Fibroblast of skin of right quadriceps (primary cell): ENCODE measurements around the gene CACNA1D.

Experiments
- DNase-seq: peaks from one replicate; pipeline ENCODE4 v3.0.0-alpha.2; 2013

The CACNA1D gene

DNA sequence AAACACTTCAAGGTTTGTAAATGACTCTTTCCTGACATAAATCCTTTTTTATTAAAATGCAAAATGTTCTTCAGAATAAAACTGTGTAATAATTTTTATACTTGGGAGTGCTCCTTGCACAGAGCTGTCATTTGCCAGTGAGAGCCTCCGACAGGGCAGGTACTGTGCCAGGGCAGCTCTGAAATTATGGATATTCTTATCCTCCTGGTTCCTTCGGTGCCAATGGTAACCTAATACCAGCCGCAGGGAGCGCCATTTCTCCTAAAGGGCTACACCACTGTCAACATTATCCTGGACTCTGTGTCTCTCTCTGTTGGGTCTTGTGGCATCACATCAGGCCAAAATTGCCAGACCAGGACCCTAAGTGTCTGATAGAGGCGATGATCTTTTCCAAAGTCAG is 318.8 kb downstream of the CACNA1D start:
- DNase-seq, result no peak

DNA sequence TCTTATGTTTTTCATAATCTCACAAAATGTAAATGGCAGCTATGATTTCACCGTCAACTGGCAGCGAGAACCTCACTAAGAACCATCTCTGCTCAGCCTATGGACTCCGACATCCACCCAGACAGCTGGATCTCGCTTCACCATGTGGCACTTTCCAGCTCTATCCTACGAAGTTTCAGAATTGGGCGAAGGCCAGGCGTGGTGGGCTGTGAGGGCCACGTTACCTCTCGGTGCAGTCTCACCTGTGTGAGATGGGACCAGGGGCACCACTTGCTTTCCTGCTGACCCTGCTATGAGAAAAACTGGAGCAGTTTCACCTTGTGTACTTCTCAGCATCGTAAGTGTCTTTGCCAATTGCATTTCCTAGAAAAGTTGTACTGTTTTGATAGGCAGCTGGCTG is 319.5 kb downstream of the CACNA1D start:
- no peak for DNase-seq

DNA sequence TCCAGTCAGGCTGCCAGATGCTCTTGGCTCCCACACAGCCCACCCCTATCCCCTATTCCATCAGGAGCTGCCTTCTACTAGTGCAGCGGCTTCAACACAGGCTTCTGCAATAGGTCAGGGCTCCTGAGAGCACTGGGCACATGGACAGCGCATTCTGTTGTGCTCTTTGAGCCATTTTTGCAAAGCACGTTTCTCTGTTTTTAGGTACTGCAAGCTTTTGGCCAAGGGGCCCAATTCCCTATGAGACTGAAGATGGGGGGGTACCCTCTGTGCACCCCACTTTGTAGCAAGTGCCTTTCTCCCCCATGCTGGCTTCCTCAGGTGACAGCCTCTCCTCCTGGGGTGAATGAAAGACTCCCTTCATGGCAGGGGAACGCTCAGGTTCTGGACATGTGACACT is 320.7 kb downstream of the CACNA1D start:
- no peak for DNase-seq

DNA sequence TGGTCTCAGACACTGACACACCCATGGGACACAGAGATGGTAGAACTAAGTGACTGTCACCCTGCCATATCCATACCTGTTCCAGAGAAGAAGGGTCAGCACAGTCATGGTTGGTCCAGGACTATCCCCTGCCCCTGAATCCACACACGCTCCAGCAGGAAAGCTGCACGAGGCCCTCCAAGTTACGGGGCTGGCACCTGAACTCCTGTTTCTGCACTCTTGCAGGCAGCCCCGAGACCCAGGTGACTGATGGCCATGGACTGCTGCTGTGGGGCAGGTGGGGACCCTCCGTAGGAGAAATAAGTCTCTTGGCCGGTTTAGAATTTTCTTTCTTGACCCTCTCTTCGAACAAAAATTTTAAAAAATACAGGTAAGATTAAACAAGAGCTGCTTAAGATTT is 321.2 kb downstream of the CACNA1D start:
- no peak for DNase-seq

DNA sequence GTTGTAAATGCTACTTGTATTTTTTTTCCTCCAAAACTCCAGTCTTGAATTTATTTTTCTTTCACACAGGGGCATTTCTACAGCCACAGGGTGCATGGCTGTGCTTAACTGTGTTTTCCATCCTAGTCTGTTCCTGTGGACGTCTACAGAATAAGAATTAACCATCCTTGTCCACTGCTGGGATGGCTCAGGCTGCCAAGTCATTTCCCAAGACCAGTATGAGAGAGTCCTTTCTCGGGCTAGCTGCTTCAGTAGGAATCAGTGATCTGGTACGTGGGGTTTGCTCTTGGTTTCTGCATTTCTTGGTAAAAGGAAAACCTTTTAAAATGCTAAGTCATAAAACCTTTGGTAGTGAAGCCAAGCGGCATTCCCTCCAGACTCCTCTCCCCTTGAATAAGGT is 322.0 kb downstream of the CACNA1D start:
- DNase-seq, result no peak

DNA sequence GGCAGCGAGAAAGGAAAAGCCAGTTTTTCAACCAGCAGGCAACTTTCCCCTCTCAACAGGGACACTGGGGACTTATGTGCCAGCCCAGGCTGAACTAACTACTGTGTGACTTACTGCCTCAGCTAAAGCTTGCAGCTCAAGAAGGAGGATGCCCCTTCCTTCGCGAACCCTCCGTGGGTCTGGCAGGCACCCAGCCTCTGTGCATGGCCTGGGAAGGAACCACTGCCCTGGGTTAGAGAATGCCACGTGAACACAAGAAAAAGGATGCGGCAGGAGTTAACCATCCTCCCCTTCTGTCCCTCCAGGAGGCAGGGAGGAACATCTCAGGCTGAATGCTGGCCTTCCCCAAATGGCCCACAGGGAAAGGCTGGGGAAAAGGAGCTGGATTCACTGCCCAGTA is 322.8 kb downstream of the CACNA1D start:
- DNase-seq, result no peak

DNA sequence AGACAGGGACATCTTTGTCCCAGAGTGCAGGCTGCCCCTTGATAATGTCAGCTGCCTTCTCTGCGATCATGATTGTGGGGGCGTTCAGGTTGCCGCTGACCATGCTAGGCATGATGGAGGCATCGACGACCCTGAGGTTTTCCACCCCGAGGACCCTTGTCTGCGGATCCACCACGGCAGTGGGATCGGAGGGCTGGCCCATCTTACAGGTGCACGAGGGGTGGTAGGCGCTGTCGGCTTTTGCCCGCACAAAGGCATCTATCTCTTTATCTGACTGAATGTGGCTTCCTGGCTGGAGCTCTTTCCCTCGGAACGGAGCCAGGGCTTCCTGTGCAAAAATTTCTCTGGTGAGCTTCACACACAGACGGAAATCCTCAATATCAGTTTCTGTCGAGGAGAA is 323.4 kb downstream of the CACNA1D start:
- DNase-seq, result no peak

DNA sequence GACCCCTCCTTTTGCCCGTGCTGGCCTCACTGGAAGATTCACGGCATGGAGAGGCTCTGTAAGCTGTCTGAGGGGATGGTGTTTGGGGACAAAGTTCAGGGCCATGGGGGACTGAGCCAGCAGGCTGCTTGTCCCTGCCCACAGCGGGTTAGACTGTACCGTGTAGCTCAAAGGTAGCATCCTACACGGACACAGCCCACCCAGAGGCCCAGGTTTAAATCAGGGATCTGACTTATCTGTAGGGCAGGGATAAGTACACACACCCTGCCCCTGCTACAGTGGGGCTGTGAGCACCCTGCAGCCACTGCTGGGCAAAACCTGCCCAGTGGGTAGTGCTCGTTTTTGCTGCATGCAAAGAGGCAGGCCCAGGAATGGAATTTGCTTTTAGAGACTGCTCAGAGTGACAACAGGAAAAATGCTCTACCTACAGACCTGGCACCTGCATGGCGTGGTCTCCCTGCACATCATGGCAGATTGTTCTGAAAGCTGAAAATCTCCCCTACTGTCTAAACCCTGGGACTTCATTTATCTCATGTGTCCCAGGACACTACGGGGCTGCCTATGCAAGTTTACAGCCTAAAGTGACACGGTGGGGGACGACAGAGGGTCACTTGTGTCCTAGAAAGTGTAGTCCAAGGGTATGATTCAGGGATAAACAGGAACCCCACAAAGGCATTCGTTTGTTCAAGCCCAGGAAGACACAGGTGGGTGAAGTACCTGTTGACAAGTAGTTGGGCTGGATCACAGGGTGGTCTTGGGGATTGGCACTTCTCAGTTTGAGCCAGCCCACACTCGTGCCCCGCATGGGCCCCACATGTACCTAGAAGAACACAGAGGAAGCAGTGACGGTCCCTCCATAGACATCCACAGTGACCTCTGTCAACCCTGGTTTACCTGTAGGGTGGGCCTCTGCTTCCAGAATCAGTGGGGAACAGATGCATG is 324.1 kb downstream of the CACNA1D start:
- DNase-seq, result no peak

DNA sequence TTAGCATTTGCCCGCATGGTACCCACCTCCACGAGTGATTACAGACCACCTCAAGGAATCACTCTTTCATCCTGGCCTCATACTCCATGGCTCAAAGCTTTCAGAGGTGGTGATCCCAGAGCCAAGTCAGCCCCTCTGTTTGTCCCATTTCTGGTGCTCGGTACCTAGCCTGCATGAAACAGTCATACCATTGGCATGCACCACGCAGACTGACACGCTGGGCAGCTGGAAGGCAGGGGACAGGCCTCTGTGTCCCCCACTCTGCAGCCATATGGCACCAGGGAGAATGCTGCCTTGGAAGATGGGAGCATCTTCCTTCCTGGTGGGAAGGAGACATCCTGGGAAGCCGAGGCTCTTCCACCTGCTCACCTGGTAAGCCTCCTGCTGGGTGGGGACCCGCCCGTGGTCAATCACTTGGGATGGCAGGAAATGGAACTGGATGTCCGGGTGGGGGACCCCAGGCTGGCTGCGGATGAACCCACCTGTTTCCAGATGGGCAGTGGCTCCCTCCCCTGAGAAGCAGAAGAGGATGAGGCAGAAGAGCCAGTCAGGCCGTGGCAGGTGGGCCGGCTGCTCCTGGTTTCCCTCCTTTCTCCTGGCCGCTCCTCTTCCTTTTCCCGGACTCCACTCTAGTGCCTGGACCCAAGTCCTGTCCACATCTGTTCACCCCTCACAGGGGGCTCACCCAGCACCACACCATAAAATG is 324.9 kb downstream of the CACNA1D start:
- no peak for DNase-seq

DNA sequence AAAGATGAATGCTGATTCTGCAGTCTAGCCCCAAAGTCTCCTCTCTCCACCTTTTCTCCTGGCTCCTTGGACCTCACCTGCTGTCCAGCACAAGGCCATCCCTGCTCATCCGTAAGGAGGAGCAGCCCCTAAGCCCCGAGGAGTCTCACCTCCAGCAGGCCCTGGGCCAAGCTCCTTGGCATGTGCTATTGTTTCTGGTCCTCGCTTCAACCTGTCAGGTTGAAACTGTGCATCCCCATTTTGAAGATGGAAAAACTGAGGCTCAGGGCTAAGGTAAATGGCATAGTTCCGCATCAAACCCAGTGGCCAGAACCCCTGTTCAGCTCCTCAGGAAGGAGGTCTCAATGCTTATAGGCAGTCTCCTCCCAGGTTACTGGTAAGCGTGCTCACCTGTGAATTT is 325.7 kb downstream of the CACNA1D start:
- DNase-seq, result no peak

DNA sequence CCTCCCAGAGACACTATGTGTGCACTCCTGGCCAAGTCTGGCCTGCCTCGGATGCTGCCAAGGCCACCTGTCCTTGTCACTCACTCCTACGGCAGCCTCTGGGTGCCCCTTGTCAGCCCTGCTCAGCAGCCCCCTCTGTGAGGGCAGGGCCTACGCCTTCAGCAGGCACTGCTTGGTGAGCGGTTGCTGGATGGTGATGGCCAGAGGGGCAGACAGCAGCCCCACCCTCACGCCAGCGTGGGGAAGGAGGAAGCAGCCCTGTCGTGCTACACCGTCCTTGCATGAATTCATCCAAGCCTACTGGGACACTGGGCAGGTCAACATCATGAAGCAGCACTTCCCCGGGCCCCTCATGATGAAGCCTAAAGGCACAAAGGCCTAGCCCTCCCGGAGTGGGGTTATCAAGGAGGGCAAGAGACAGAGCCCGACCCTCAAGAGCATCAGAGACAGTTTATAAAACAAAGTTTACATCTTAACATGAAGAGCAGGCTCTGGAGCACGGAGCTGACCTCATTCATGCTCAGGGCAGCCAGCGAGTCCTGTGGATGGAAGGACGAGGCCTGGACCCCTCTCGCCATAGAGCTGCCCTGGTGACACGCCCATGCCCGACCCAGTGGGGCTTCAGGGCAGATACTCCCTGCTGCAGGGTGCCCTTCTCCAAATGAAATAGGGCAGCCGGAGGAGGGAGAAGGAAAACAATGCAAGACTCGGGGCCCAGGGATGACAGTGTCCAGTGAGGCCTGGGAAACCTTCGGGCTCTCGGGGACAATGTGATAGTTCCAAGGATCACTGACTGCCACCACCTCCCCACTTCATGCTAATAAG is 326.6 kb downstream of the CACNA1D start:
- no peak for DNase-seq

DNA sequence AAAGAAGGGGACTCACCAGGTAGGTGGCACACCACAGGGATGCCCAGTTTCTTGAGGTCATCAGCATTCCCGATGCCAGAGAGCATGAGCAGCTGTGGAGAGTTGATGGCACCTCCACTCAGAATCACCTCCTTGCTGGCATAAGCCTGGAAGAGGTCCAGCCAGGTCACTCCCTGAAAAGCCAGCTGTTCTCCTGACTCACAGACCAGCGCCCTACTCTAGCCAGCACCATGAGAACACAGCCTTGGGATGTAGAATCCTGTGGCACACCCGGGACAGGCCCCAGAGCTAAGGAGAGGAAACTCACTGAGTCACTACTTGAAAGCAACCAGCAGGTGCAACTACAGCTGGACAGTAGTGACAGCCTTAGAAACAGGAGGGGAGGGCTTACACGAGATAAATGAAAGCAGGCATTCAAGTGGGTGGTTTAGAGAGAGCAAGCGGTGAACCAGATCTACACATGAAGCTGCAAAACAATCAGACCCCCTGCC is 327.3 kb downstream of the CACNA1D start:
- no peak for DNase-seq

DNA sequence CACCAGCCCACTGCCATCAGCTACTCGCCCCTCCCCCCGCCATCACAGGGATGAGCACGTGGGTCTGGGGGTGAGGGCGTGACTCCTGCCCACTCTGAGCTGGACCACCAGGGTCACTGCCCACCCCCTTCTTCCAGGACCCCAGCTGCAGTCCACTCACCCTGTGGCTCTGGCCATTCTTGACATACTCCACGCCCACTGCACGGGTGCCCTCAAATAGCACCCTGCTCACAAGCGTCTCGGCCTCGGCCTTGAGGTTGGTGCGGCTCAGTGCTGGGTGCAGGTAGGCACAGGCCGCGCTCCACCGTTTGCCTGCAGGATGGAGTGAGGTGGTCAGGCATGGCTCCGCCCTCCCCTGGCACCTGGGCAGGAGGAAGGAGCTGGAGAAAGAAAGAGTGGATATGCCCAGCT is 327.9 kb downstream of the CACNA1D start:
- DNase-seq, result no peak

DNA sequence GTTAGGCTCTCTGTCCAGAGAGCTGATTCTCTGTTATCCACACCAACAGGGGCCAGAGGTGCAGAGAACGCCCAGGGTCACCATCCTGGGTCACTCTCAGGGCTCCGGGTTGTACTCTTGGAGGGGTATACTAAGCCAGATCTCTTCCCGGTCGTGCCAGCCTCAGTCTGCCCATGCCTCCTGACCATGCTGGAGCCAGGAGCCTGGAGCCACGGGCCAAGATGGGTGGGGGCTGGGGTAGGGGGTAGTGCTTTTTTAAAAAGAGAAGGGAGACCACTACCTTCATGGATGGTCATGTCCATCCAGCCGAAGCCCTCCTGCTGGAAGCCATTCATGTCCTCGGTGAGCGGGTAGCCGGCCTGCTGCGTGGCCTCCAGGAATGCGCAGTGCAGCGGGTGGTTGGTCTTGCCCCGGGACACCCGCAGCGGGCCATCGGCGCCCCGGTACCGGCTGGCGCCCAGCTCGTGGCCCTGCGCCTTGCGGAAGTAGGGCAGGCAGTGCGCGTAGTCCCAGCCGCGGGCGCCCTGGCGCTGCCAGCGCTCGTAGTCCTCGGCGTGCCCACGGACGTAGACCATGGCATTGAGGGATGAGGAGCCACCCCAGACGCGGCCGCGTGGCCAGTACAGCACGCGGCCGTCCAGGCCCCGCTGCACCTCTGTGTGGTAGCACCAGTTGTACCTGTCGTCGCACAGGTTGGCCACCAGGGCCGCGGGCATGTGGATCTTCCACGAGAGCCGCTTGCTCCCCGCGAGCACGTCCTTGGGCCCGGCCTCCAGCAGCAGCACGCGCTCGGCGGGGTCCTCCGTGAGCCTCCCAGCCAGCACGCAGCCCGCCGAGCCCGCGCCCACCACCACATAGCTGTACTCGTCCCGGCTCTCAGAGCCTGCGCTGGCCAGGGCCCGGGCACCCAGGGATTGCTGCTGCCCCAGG is 328.9 kb downstream of the CACNA1D start:
- DNase-seq, result no peak

DNA sequence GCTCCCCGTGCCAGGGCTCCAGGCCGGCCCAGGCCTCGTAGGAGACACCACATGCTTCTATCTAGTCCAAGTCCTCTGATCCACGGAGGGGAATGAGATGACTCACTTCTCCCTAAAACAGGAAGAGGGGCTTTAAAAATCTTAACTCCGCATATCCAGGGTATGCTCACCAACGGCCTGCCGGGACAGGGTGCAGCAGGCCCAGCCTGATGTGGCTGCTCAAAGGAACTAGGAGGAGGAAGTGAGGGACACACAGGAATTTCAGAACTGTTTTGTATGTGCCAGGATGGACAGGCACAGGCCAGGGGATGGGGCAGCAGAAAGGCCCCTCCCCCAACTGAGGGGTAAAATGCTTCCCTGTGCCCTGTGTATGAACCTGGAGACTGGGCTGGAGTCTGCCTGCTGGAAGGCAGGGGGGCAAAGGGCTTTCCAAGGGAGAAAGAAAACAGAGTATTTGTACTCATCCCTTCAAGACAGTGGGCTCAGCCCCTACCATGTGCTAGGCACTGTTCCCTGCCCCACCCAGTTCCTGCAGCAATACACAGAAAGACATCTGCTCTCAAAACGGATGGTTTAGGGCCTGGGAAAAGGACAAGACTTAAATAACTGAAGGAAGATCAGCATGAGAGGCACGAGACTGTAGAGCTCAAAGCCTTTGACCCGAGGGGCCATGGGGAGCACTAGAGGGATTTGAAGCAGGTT is 329.7 kb downstream of the CACNA1D start:
- no peak for DNase-seq

DNA sequence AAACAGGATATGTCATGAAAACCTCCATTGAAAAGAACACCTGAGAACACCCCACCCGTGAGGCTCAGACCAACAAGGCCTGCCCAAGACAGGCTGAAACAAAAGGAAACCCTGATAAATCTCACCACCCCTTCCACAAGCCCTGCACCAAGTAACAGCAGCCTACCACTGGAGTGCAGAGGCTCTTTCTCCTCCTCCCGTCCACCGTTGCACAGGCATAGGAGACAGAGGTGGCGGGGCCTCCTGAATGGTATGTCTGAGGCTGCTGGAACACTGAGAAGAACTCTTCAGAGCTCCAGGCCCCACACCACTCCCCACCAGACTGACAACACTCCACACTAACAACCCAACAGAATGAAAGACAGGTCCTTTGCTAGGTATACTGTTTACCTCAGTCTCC is 330.4 kb downstream of the CACNA1D start:
- DNase-seq, result no peak

DNA sequence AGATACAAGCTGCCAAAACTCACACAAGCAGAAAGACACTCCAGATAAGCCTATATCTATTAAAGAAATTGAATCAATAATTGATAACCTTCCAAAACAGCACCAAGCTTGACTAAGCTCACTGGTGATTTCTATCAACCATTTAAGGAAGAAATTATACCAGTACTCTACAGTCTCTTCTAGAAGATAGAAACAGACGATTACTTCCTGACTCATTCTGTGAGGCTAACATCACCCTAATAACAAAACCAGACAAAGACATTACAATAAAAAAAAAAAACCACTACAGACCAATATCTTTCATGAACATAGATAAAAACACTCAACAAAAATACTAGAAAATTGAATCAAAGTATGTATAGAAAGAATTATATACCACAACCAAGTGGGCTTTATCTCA is 331.6 kb downstream of the CACNA1D start:
- no peak for DNase-seq

DNA sequence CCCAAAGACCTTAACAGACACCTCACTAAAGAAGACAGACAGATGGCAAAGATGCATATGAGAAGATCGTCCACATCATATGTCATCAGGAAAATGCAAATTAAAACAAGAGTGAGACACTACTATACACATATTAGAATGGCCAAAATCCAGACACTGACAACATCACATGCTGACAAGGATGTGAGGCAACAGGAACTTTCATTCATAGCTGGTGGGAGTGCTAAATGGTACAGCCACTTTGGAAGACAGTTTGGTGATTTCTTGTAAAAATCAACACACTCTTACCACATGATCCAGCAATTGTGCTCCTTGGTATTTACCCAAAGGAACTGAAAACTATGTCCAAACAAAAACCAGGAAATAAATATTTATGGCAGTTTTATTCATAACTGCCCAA is 334.2 kb downstream of the CACNA1D start:
- DNase-seq, result no peak

DNA sequence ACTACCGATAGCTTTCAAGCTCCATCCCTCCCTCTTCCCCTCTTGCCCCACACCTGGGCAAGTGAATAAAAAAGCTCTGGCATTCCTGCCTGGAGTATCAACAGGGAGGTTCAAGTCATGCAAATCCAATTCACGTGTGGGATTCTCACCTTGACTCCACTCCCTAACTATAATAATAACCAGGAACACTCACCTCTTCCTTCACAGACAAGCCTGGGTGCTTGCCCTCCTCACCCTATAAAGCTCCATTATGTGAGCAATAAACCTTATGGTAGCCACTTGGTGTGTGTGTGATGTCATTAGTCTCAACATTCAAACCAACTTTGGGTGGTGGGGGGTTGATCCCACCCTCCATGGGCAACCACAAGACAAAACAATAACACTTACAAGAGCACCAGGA is 335.2 kb downstream of the CACNA1D start:
- no peak for DNase-seq

DNA sequence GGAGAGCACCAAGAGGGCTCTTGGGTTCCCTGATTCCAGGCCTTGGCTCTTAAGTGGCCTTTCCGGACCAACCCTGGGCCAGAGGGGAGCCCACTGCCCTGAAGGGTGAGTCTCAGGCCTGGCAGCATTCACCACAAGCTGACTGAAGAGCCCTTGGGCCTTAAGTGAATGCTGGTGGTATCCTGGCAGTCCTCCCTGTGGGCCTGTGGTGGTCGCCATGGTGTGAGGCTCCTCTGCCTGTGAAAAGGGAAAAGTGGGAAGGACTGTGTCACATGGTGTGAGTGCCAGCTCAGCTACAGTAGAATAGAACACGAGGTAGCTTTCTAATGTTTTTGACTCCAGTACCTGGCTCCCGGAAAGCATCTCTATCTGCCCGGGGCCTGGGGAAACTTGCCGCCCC is 336.5 kb downstream of the CACNA1D start:
- no peak for DNase-seq

DNA sequence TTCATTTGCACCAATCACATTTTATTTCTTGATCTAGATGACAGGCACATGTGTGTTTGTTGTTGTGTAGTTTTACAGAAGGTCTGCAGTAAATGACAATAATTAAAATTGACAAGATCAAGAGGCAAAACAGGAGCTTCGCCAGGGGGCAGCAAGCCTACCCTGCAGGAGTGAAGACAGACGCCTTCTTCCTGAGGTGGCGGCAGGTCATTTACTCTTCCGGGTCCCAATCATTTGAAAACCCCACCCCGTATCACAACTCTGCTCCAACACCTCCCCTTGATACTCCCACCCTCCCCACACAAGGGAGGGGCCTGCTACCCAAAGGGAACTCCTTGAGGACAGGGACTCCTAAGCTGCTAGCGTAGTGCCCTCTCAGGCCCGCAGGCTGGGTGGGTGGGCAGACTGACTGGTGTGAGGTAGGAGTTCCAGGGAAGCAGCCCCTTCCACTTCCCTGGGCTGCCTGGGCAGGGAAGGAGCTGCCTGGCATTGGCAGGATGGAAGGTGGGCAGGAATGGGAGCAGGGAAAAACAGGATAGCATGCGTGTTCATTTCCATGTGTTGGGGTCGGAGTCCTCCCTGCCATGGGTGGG is 338.7 kb downstream of the CACNA1D start:
- DNase-seq, result no peak
